ENCODE data around the gene DEFB108B. TPM values are rescaled to one million over a fixed set of nuclear protein-coding genes. Genes with fewer than 3 reads are reported as not detected.
"Not testable (repeated sequence)": the region's sequence is repeated elsewhere in the genome, so short reads cannot be mapped to it uniquely, and the experiment has no call there.

DEFB108B gene
- polyA plus RNA-seq (2012; ENCODE audit: insufficient read depth, insufficient read length, low read depth), result not detected

- not testable (repeated sequence) for H3K36me3 ChIP-seq; H3K27me3 ChIP-seq; H3K4me3 ChIP-seq (ENCODE audit: low read depth, low read length); H3K9me3 ChIP-seq; DNase-seq; H3K4me1 ChIP-seq
Measured at GRCh38 chr11:71832811-71833210, at the start of gene DEFB108B. Gene DEFB108B (plus strand): TSS chr11:71833200. CDS start chr11:71833200, 0 bp downstream.

GRCh38 chr11:71786114-71786847 lies 46.7 kb upstream of the DEFB108B start:
- not testable (repeated sequence) for H3K9me3 ChIP-seq, H3K36me3 ChIP-seq, DNase-seq, H3K27me3 ChIP-seq
- H3K4me3 ChIP-seq (ENCODE audit: low read depth, low read length), result peak overlapping the region; percentile 68
- peaks cover 16% of the 10 kb centered on the region for H3K4me1 ChIP-seq

GRCh38 chr11:71786848-71787097 lies 46.2 kb upstream of the DEFB108B start:
- H3K9me3 ChIP-seq, H3K27me3 ChIP-seq, H3K36me3 ChIP-seq: not testable (repeated sequence)
- peak; percentile 100 for DNase-seq
- Histone ChIP-seq H3K4me3 (ENCODE audit: low read depth, low read length) (peak overlapping the region; percentile 78), H3K4me1 (peaks cover 11% of the 10 kb centered on the region)

GRCh38 chr11:71787098-71787823 lies 45.7 kb upstream of the DEFB108B start:
- Histone ChIP-seq H3K27me3 (no peaks in the 10 kb centered on the region), H3K4me1 (peaks cover 6% of the 10 kb centered on the region), H3K4me3 (ENCODE audit: low read depth, low read length) (peak overlapping the region; percentile 78), H3K36me3 (no peaks in the 10 kb centered on the region), H3K9me3 (no peaks in the 10 kb centered on the region)
- DNase-seq, result peak; percentile 99
- TF ChIP-seq CTCF (IDR thresholded peaks at IDR 0.05; ENCODE audit: low read depth, low read length), result no peak

GRCh38 chr11:71787824-71788454 lies 45.1 kb upstream of the DEFB108B start:
- not testable (repeated sequence) for H3K36me3 ChIP-seq, H3K4me1 ChIP-seq, H3K9me3 ChIP-seq, H3K27me3 ChIP-seq
- DNase-seq, result peak; percentile 66
- peak overlapping the region; percentile 78 for H3K4me3 ChIP-seq (ENCODE audit: low read depth, low read length)

GRCh38 chr11:71789444-71790196 lies 43.4 kb upstream of the DEFB108B start:
- not testable (repeated sequence) for H3K27me3 ChIP-seq; DNase-seq; H3K4me3 ChIP-seq (ENCODE audit: low read depth, low read length); H3K9me3 ChIP-seq; H3K4me1 ChIP-seq; H3K36me3 ChIP-seq

GRCh38 chr11:71791111-71791510 lies 41.9 kb upstream of the DEFB108B start:
- H3K27me3 ChIP-seq; H3K9me3 ChIP-seq; H3K4me1 ChIP-seq; H3K36me3 ChIP-seq; H3K4me3 ChIP-seq (ENCODE audit: low read depth, low read length): not testable (repeated sequence)
- DNase-seq, result peak; percentile 27

- H3K27me3 ChIP-seq; H3K4me1 ChIP-seq; H3K4me3 ChIP-seq (ENCODE audit: low read depth, low read length); H3K36me3 ChIP-seq; H3K9me3 ChIP-seq: not testable (repeated sequence)
- TF ChIP-seq CTCF (IDR thresholded peaks at IDR 0.05; ENCODE audit: low read depth, low read length), result peak; percentile 58
- peak; percentile 68 for DNase-seq
Measured at GRCh38 chr11:71792621-71793235, 40.3 kb upstream of the DEFB108B start.

GRCh38 chr11:71794386-71795040 lies 38.5 kb upstream of the DEFB108B start:
- H3K4me3 ChIP-seq (ENCODE audit: low read depth, low read length); H3K9me3 ChIP-seq; H3K36me3 ChIP-seq; H3K4me1 ChIP-seq; H3K27me3 ChIP-seq; DNase-seq: not testable (repeated sequence)

- H3K27me3 ChIP-seq; H3K4me3 ChIP-seq (ENCODE audit: low read depth, low read length); DNase-seq; H3K4me1 ChIP-seq; H3K36me3 ChIP-seq; H3K9me3 ChIP-seq: not testable (repeated sequence)
Measured at GRCh38 chr11:71795236-71795635, 37.8 kb upstream of the DEFB108B start.

- not testable (repeated sequence) for DNase-seq; H3K4me1 ChIP-seq; H3K36me3 ChIP-seq; H3K4me3 ChIP-seq (ENCODE audit: low read depth, low read length); H3K9me3 ChIP-seq; H3K27me3 ChIP-seq
Measured at GRCh38 chr11:71796016-71796415, 37.0 kb upstream of the DEFB108B start.

GRCh38 chr11:71796781-71797180 lies 36.2 kb upstream of the DEFB108B start:
- H3K9me3 ChIP-seq; H3K4me1 ChIP-seq; H3K36me3 ChIP-seq; H3K4me3 ChIP-seq (ENCODE audit: low read depth, low read length); H3K27me3 ChIP-seq; DNase-seq: not testable (repeated sequence)

Measured in BE2C (cell line).